MM.1S (cell line): ENCODE measurements around the gene GNAT1.

Source experiments
- DNase-seq: peaks from one replicate; pipeline ENCODE4 v3.0.0-alpha.2; 2015
- H2AFZ ChIP-seq: fragments of 300-600 bp; sonication (generic); 2 replicates; pipeline ENCODE4 v1.6.0; 2016; ENCODE audit warnings: antibody characterized with exemption, low read length
- H3F3A ChIP-seq: fragments of 300-600 bp; sonication (generic); 2 replicates; pipeline ENCODE4 v1.6.1; 2016; ENCODE audit warnings: mild to moderate bottlenecking, antibody characterized with exemption, low read length, moderate library complexity, mixed read lengths; ENCODE audit not compliant: insufficient read depth
- H3K27ac ChIP-seq: fragments of 300-600 bp; sonication (generic); 2 replicates; pipeline ENCODE4 v1.5.1; 2016; ENCODE audit warnings: mild to moderate bottlenecking, low read length
- H3K27me3 ChIP-seq: fragments of 300-600 bp; sonication (generic); replicated peaks from 2 replicates; pipeline ENCODE4 v1.6.0; 2016; ENCODE audit warnings: low read length; ENCODE audit not compliant: insufficient read depth
- H3K36me3 ChIP-seq: fragments of 300-600 bp; sonication (generic); replicated peaks from 2 replicates; pipeline ENCODE4 v1.6.1; 2016; ENCODE audit warnings: mild to moderate bottlenecking, low read length, mixed read lengths; ENCODE audit not compliant: insufficient read depth
- H3K4me1 ChIP-seq: fragments of 300-600 bp; sonication (generic); 2 replicates; pipeline ENCODE4 v1.6.1; 2016; ENCODE audit warnings: low read length, mixed read lengths
- H3K4me2 ChIP-seq: fragments of 300-600 bp; sonication (generic); 2 replicates; pipeline ENCODE4 v1.6.0; 2016; ENCODE audit warnings: low read depth, low read length
- H3K4me3 ChIP-seq: fragments of 300-600 bp; sonication (generic); 2 replicates; pipeline ENCODE4 v1.5.1; 2016; ENCODE audit warnings: low read length, mixed read lengths
- H3K79me2 ChIP-seq: fragments of 300-600 bp; sonication (generic); 2 replicates; pipeline ENCODE4 v1.6.1; 2016; ENCODE audit warnings: mixed run types, low read length, mixed read lengths
- H3K9ac ChIP-seq: fragments of 300-600 bp; sonication (generic); 2 replicates; pipeline ENCODE4 v1.6.1; 2016; ENCODE audit warnings: low read length, mixed read lengths
- H3K9me2 ChIP-seq: fragments of 300-600 bp; sonication (generic); replicated peaks from 2 replicates; pipeline ENCODE4 v1.6.1; 2016; ENCODE audit warnings: mild to moderate bottlenecking, low read length, mixed read lengths; ENCODE audit not compliant: insufficient read depth
- H3K9me3 ChIP-seq: fragments of 300-600 bp; sonication (generic); replicated peaks from 2 replicates; pipeline ENCODE4 v1.6.1; 2016; ENCODE audit warnings: mild to moderate bottlenecking, low read length, mixed read lengths; ENCODE audit not compliant: insufficient read depth
- H4K20me1 ChIP-seq: fragments of 300-600 bp; sonication (generic); 2 replicates; pipeline ENCODE4 v1.6.1; 2016; ENCODE audit warnings: mild to moderate bottlenecking, low read length, moderate library complexity, mixed read lengths; ENCODE audit not compliant: insufficient read depth
- CTCF ChIP-seq: fragments of 300-600 bp; sonication (generic); IDR thresholded peaks from 2 replicates; pipeline ENCODE4 v1.5.1; 2016; ENCODE audit warnings: antibody characterized with exemption, low read length, mixed read lengths
- EZH2 ChIP-seq: fragments of 300-600 bp; sonication (generic); optimal IDR thresholded peaks from 2 replicates; pipeline ENCODE3; 2017; ENCODE audit warnings: low read depth, mild to moderate bottlenecking, antibody characterized with exemption, low read length, mixed read lengths
- EZH2phosphoT487 ChIP-seq: fragments of 300-600 bp; sonication (generic); IDR thresholded peaks from 2 replicates; pipeline ENCODE4 v1.6.1; 2018; ENCODE audit warnings: antibody characterized with exemption, low read length

GNAT1 gene

GRCh38 chr3:50193746-50194127, 2.3 kb downstream of the GNAT1 start:
- Histone ChIP-seq H3F3A (no peaks in the 10 kb centered on the region), H3K9ac (no peak overlapping the region), H3K4me2 (no peak overlapping the region), H3K4me3 (no peak overlapping the region), H4K20me1 (no peaks in the 10 kb centered on the region), H3K9me2 (no peaks in the 10 kb centered on the region), H3K27ac (no peak overlapping the region), H3K9me3 (no peaks in the 10 kb centered on the region), H3K36me3 (no peaks in the 10 kb centered on the region), H3K27me3 (peaks cover 70% of the 10 kb centered on the region), H3K4me1 (no peaks in the 10 kb centered on the region), H3K79me2 (no peaks in the 10 kb centered on the region), H2AFZ (no peak overlapping the region)
- DNase-seq = no peak
- TF ChIP-seq CTCF (no peak), EZH2phosphoT487 (no peak), EZH2 (no peak)

- Histone ChIP-seq H3K9me2 (no peaks in the 10 kb centered on the region), H3K36me3 (no peaks in the 10 kb centered on the region), H3K27ac (no peak overlapping the region), H2AFZ (no peak overlapping the region), H4K20me1 (no peaks in the 10 kb centered on the region), H3K9ac (no peak overlapping the region), H3K4me2 (0 out of 2 replicates have a peak overlapping the region, but pooled peaks have one; percentile 9), H3K79me2 (no peaks in the 10 kb centered on the region), H3K4me3 (no peak overlapping the region), H3K9me3 (no peaks in the 10 kb centered on the region), H3F3A (no peaks in the 10 kb centered on the region), H3K4me1 (no peaks in the 10 kb centered on the region), H3K27me3 (peaks cover 75% of the 10 kb centered on the region)
- peak; percentile 47 for DNase-seq
- TF ChIP-seq CTCF = peak; percentile 64
- no peak for TF ChIP-seq EZH2
Measured at GRCh38 chr3:50194128-50194902, 2.9 kb downstream of the GNAT1 start.

GRCh38 chr3:50194903-50195500, 3.6 kb downstream of the GNAT1 start:
- Histone ChIP-seq H3K4me1 (no peaks in the 10 kb centered on the region), H3K36me3 (no peaks in the 10 kb centered on the region), H3K4me3 (no peak overlapping the region), H3K27ac (no peak overlapping the region), H2AFZ (no peak overlapping the region), H3K9ac (no peak overlapping the region), H3K9me3 (no peaks in the 10 kb centered on the region), H3F3A (no peaks in the 10 kb centered on the region), H4K20me1 (no peaks in the 10 kb centered on the region), H3K79me2 (no peaks in the 10 kb centered on the region), H3K4me2 (no peak overlapping the region), H3K27me3 (peaks cover 79% of the 10 kb centered on the region), H3K9me2 (no peaks in the 10 kb centered on the region)
- no peak for DNase-seq
- TF ChIP-seq EZH2 = no peak
- TF ChIP-seq EZH2phosphoT487 = no peak
- TF ChIP-seq CTCF = no peak
